SK-N-SH (cell line): ENCODE data around the gene TMEM131.

ENCODE experiments used
- GABPA ChIP-seq: IDR thresholded peaks from 2 replicates; pipeline ENCODE4 v1.4.0; 2012; ENCODE audit warnings: low read depth, mild to moderate bottlenecking
- NRF1 ChIP-seq: IDR thresholded peaks from 2 replicates; pipeline ENCODE4 v1.6.1; 2012; ENCODE audit warnings: low read depth, mild to moderate bottlenecking, low read length
- POLR2AphosphoS5 ChIP-seq: IDR thresholded peaks from 2 replicates; pipeline ENCODE4 v1.6.1; 2012; ENCODE audit warnings: low read depth, low read length
- YY1 ChIP-seq: IDR thresholded peaks from 2 replicates; pipeline ENCODE4 v1.4.0; 2012; ENCODE audit warnings: low read depth, mild to moderate bottlenecking
- TF ChIP-seq, protein P1 (sequence below): fragments of 200-600 bp; sonication (generic); IDR thresholded peaks from 2 replicates; pipeline ENCODE4 v1.6.1; 2017; ENCODE audit warnings: antibody characterized with exemption, mild to moderate bottlenecking, moderate library complexity
- TF ChIP-seq, protein P2 (sequence below): IDR thresholded peaks from 2 replicates; pipeline ENCODE4 v1.4.0; 2012; ENCODE audit warnings: low read depth

DNA sequence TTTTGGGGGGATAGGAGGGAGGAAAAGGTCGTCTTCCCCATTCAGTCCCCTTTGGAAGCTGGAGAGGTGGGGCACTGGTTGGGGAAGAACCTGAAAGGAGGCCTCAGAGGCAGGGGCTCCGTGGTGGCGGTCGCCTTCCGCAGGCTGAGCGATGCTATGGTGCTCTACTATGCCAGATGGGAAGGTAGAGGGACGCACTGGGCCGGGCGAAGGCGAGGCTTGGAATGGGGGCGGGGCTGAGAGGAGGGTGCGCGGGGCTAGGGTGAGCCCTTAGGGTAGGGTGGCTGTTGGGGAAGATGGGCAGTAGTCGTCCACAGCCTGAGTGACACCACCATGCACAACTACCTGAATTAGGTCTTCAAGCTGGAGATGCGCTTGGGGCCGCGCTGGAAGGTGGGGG is 271.2 kb downstream of the TMEM131 start:
- TF ChIP-seq, protein P1, sequence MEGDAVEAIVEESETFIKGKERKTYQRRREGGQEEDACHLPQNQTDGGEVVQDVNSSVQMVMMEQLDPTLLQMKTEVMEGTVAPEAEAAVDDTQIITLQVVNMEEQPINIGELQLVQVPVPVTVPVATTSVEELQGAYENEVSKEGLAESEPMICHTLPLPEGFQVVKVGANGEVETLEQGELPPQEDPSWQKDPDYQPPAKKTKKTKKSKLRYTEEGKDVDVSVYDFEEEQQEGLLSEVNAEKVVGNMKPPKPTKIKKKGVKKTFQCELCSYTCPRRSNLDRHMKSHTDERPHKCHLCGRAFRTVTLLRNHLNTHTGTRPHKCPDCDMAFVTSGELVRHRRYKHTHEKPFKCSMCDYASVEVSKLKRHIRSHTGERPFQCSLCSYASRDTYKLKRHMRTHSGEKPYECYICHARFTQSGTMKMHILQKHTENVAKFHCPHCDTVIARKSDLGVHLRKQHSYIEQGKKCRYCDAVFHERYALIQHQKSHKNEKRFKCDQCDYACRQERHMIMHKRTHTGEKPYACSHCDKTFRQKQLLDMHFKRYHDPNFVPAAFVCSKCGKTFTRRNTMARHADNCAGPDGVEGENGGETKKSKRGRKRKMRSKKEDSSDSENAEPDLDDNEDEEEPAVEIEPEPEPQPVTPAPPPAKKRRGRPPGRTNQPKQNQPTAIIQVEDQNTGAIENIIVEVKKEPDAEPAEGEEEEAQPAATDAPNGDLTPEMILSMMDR = no peak
- no peak for TF ChIP-seq NRF1
- TF ChIP-seq POLR2AphosphoS5 = no peak
- no peak for TF ChIP-seq YY1
- TF ChIP-seq, protein P2, sequence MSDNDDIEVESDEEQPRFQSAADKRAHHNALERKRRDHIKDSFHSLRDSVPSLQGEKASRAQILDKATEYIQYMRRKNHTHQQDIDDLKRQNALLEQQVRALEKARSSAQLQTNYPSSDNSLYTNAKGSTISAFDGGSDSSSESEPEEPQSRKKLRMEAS = no peak
- no peak for TF ChIP-seq GABPA
